MG63 (cell line): Measurements from ENCODE around the gene MINAR1. TPM values are rescaled to one million over a fixed set of nuclear protein-coding genes. Genes with fewer than 3 reads are reported as not detected.
A peak's percentile ranks its signal among the peaks of the same experiment; 100 is the strongest.
"Not testable (repeated sequence)": the region's sequence is repeated elsewhere in the genome, so short reads cannot be mapped to it uniquely, and the experiment has no call there.

ENCODE experiments used
- DNase-seq: peaks from one replicate; pipeline ENCODE4 v3.0.0-alpha.2; 2020
- H3K27me3 ChIP-seq: fragments of 250-450 bp; sonication (Bioruptor Pico); 2 replicates; pipeline ENCODE4 v1.5.1; 2020; ENCODE audit warnings: mild to moderate bottlenecking, moderate library complexity
- H3K36me3 ChIP-seq: fragments of 250-450 bp; sonication (Bioruptor Pico); 2 replicates; pipeline ENCODE4 v1.5.1; 2020; ENCODE audit warnings: mild to moderate bottlenecking, moderate library complexity
- H3K4me3 ChIP-seq: fragments of 250-450 bp; sonication (Bioruptor Pico); 2 replicates; pipeline ENCODE4 v1.5.1; 2020; ENCODE audit warnings: mild to moderate bottlenecking, moderate library complexity
- H3K9me3 ChIP-seq: fragments of 250-450 bp; sonication (Bioruptor Pico); 2 replicates; pipeline ENCODE4 v1.5.1; 2020; ENCODE audit warnings: mild to moderate bottlenecking, moderate library complexity
- total RNA-seq: library from RNA; depleted of rRNA; stranded (reverse); fragments of >200 nt; shearing (Covaris generic); gene quantifications from 2 replicates; pipeline ENCODE4 v1.2.3, GENCODE V29; 2014; ENCODE audit warnings: low replicate concordance

Gene MINAR1
- total RNA-seq, 1 experiment from 2014 or later: 0.79 TPM

DNA sequence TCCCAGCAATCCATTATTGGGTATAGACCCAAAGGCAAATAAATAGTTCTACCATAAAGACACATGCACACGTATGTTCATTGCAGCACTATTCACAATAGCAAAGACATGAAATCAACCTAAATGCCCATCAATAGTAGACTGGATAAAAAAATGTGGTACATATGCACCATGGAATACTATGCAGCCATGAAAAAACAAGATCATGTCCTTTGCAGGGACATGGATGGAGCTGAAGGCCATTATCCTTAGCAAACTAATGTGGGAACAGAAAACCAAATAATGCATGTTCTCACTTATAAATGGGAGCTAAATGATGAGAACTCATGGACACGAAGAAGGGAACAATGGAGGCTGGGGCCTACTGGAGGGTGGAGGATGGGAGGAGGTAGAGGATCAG lies 5.2 kb upstream of the MINAR1 start:
- H3K27me3 ChIP-seq: peaks cover 16% of the 10 kb centered on the region
- not testable (repeated sequence) for H3K4me3 ChIP-seq, H3K36me3 ChIP-seq, DNase-seq, H3K9me3 ChIP-seq

GRCh38 chr15:79427781-79428598 lies 4.1 kb upstream of the MINAR1 start:
- DNase-seq: no peak
- no peaks in the 10 kb centered on the region for H3K9me3 ChIP-seq
- no peaks in the 10 kb centered on the region for H3K36me3 ChIP-seq
- H3K4me3 ChIP-seq: no peak overlapping the region
- H3K27me3 ChIP-seq: peaks cover 24% of the 10 kb centered on the region

DNA sequence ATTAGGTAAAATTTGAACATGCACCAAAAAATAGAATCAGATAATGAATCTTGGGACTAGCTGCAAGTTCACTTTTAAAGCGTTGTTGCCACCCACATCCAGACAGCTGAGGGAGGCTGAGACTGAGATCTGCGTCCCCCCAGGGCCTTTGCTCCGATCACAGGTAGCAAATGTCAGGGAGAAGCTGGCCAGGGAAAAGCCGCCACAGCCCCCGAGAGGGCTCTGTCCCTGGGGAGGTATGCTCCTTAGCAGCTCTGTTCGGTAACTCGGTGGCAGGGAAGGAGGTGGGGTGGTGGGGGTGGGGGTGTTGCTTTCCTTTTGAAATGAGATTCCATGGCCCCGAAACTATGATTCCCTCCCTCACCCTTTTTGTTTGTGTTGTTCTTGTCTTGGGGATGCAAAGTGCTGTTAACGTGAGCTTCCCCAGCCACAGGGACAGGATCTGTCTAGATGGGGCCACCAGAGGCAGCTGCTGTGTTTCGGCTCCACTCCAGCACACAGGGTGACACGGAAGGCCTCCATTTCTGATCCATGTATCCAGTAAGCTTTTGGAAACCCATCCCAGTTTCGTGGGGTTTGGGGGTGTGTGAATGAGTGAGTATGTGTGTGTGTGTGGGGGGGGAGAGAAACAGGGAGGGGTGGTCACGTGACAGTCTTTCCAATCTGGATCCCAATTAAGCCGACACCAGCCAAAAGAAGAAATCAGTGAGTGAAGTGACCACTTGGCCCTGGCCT lies 1.1 kb upstream of the MINAR1 start:
- DNase-seq: no peak
- peak overlapping the region; percentile 51 for H3K4me3 ChIP-seq
- H3K9me3 ChIP-seq: no peaks in the 10 kb centered on the region
- H3K27me3 ChIP-seq: peaks cover 25% of the 10 kb centered on the region
- no peaks in the 10 kb centered on the region for H3K36me3 ChIP-seq

DNA sequence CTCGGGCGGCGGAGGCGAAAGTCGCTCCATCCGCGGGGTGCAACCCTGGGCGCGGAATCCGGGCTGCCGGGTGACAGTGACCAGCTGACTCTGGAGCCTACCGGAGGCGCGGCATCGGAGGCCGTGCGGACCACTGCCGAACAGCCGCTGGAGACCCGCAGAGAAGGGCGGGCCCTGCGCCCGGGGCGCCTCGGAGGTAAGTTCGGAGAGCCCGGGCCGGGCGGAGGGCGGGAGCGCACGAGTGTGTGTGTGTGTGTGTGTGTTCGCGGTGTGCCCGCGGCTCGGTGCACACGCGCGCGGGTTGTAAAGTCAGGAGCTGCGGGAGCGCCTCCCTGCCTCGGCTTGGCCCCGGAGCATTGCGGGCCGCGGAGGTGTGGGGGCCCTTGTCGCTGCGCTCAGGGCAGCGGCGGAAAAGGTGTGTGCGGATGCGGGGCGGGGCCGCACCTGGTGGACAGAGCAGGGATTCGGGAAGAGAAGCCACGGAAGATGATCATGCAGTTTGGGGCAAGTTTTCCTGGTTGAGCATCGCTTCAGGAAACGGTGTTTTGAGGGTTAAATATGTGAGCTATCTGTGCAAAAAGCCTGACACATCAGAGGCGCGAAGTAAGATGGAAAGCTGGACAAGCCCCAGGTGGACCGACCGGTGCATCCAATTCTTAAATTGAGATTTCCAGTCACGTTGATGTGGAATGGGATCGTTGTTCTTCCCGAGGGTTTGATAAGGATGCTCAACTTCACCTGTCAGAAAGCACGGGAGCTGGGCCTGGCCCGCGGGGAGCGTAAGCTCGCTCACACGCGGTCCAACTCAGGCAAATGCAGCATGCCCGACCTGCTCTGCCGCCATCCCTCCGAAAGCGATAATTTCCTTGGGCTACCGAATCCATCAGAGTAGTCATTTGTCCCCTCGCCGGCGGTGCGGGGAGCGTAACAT lies 474 bp downstream of the MINAR1 start:
- Histone ChIP-seq H3K36me3 (no peaks in the 10 kb centered on the region), H3K9me3 (no peaks in the 10 kb centered on the region), H3K4me3 (peak overlapping the region; percentile 51), H3K27me3 (peaks cover 25% of the 10 kb centered on the region)
- DNase-seq: no peak

DNA sequence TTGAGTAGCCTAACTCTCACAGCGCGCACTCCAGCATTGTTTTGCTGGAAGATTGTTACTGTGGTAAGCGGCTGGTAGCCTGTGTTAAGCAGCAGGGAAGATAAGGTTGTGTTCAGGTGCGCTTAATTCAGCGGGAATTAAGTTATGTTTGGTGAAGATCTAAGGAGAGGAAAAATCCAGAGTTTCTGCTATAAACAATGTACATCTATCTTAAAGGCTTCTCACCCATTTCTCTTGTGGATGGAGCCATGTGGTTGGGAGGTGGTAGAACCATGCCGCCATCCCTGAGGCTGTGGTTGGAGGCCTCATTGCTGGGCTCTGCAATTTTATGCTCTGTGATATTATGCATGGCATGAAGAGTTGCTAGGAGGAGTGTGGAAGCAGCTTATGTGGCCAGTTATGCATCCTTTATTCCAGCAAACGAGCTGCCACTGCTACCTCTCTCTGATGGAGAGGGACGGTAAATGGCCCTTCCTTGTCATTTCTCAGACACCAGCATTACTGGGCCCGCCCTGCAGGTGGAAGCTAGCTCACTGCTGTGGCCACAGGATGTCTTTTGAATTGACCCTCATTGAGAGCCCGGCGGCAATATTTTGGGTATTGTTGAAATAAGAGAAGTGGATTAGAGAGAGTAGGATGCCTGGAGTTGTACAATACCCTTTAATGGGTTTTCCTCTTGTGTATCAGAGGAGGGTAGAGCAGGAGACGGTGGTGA lies 1.3 kb downstream of the MINAR1 start:
- Histone ChIP-seq H3K9me3 (no peaks in the 10 kb centered on the region), H3K4me3 (no peak overlapping the region), H3K27me3 (peaks cover 25% of the 10 kb centered on the region), H3K36me3 (no peaks in the 10 kb centered on the region)
- no peak for DNase-seq

- H3K9me3 ChIP-seq: no peaks in the 10 kb centered on the region
- no peak overlapping the region for H3K4me3 ChIP-seq
- no peak for DNase-seq
- no peaks in the 10 kb centered on the region for H3K36me3 ChIP-seq
- H3K27me3 ChIP-seq: peaks cover 17% of the 10 kb centered on the region
These were observed 2.2 kb downstream of the MINAR1 start for GRCh38 chr15:79434361-79434760.

DNA sequence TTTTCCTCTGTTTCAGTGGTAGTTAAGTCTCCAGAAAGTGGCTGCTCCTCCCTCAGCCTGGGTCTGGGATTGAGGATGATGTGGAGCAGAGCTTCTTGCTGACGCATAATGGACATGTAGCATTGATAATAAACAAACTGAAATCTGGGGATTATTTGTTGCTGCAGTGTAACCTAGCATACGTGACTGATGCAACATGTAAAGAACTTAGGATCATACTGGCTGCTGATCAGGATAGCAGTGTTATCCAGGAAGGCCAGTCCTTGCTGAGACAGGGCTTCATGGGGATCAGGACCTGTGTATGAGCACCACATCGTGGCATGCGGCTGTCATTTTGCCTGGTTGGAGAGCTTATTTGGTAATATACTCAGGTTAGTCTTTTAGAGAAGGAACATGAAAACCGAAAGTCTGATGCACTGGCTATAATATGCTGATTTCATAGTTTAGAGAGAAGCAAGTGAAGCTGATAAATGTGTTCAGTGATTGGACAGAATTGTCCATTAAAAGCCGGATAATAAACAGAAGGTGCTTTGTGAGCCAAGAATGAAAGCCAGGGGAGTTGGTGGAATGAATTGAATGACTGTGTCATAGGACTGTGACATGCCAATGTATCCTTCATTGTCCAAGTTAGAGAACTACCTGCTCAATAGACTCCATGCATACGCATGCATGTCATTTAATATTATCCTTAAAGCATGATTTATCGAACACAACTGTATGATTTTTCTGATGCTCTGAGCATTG lies 4.1 kb downstream of the MINAR1 start:
- H3K36me3 ChIP-seq: no peaks in the 10 kb centered on the region
- DNase-seq: peak; percentile 62
- no peaks in the 10 kb centered on the region for H3K9me3 ChIP-seq
- no peak overlapping the region for H3K4me3 ChIP-seq
- peaks cover 12% of the 10 kb centered on the region for H3K27me3 ChIP-seq

DNA sequence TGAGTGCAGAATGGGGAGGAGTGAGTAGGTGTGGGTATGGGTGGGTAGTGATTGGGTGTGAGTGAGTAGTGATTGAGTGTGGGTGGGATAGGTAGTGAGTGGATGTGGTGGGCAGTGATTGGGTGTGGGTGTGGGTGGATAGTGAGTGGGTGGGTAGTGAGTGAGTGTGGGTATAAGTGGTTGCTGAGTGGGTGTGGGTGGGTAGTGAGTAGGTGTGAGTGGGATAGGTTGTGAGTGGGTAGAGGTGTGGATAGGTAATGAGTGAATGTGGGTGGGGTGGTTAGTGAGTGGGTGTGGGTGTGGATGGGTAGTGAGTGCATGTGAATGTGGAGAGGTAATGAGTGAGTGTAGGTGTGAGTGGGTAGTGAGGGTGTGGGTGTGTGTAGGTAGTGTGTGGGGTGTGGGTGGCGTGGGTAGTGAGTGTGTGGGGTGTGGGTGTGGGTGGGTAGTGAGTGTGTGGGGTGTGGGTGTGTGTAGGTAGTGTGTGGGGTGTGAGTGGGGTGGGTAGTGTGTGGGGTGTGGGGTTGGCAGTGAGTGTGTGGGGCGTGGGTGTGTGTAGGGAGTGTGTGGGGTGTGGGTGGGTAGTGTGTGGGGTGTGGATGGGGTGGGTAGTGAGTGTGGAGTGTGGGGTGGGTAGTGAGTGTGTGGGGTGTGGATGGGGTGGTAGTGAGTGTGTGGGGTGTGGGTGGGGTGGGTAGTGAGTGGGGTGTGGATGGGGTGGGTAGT lies 5.3 kb downstream of the MINAR1 start:
- DNase-seq: no peak

GRCh38 chr15:79439236-79439635 lies 7.1 kb downstream of the MINAR1 start:
- no peaks in the 10 kb centered on the region; the same call in 1 of the 2 replicates for H3K27me3 ChIP-seq
- H3K36me3 ChIP-seq: no peaks in the 10 kb centered on the region
- DNase-seq: no peak

More for the DNA sequence above, 5.3 kb downstream of the MINAR1 start:
- H3K36me3 ChIP-seq: no peaks in the 10 kb centered on the region
- H3K4me3 ChIP-seq: no peak overlapping the region
- H3K27me3 ChIP-seq: peaks cover 6% of the 10 kb centered on the region; the same call in 1 of the 2 replicates
- H3K9me3 ChIP-seq: no peaks in the 10 kb centered on the region

DNA sequence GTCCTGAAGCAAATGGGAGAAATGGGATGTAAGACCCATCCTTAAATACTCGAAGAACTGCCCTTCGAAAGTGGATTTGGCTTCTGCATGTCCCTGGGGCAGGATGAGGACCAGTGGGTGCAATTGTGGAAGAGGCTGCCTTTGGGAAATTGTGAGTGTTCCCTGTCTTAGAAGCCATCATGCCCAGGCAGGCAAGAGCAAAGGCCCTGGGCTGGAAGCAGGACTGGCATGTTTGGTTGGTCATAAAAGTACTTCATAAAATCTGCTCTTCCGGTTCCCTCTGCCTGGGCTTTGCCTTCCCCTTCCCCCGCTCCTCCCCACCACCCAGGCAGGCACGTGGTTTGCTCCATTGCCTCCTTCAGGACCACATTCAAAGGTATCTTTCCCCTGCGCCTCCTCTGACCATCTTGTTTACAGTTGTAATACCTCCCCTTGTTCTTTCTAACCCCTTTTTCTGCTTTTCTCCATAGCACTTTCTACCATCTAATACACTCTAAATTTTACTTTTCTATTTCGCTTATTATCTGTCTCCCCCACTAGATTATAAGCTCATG lies 8.3 kb downstream of the MINAR1 start:
- H3K9me3 ChIP-seq: peaks cover 3% of the 10 kb centered on the region; the same call in 1 of the 2 replicates
- no peak for DNase-seq
- no peaks in the 10 kb centered on the region; the same call in 1 of the 2 replicates for H3K27me3 ChIP-seq
- H3K36me3 ChIP-seq: no peaks in the 10 kb centered on the region
- H3K4me3 ChIP-seq: no peak overlapping the region

More at GRCh38 chr15:79439236-79439635, 7.1 kb downstream of the MINAR1 start:
- Histone ChIP-seq H3K9me3 (no peaks in the 10 kb centered on the region), H3K4me3 (no peak overlapping the region)

DNA sequence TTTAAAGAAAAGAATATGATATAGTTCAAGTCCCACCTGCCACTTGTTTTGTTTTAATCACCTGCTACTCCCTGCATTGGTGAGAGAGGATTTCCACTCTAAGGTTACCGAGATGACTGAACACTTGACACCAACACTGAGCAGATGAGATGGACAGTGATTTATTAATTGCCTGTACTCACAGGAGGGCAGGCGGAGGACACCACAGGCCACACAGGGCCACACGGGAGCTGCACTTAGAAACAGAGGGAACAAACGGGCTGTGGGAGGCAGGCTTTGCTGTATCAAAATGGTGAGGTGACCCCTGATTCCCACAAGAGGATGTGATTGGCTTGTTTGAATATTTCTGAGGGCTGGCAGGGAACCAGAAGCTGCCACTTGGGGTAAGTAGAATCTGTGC lies 10.8 kb downstream of the MINAR1 start:
- no peak overlapping the region for H3K4me3 ChIP-seq
- H3K9me3 ChIP-seq: peaks cover 12% of the 10 kb centered on the region

GRCh38 chr15:79447060-79447459 lies 14.9 kb downstream of the MINAR1 start:
- H3K9me3 ChIP-seq: peaks cover 12% of the 10 kb centered on the region
- no peaks in the 10 kb centered on the region for H3K36me3 ChIP-seq
- DNase-seq: no peak
- no peaks in the 10 kb centered on the region for H3K27me3 ChIP-seq
- H3K4me3 ChIP-seq: no peak overlapping the region

More for the DNA sequence above, 10.8 kb downstream of the MINAR1 start:
- Histone ChIP-seq H3K27me3 (no peaks in the 10 kb centered on the region), H3K36me3 (no peaks in the 10 kb centered on the region)
- DNase-seq: no peak

GRCh38 chr15:79450648-79451047 lies 18.5 kb downstream of the MINAR1 start:
- no peak overlapping the region for H3K4me3 ChIP-seq
- H3K27me3 ChIP-seq: no peaks in the 10 kb centered on the region
- no peak for DNase-seq
- peaks cover 8% of the 10 kb centered on the region for H3K9me3 ChIP-seq
- H3K36me3 ChIP-seq: no peaks in the 10 kb centered on the region

- no peak for DNase-seq
- no peaks in the 10 kb centered on the region for H3K27me3 ChIP-seq
- H3K36me3 ChIP-seq: no peaks in the 10 kb centered on the region
- H3K9me3 ChIP-seq: peaks cover 2% of the 10 kb centered on the region; the same call in 1 of the 2 replicates
- H3K4me3 ChIP-seq: no peak overlapping the region
These were observed 19.3 kb downstream of the MINAR1 start for GRCh38 chr15:79451361-79451999.
